ENCODE measurements around the gene B3GALT4.

Gene B3GALT4

DNA sequence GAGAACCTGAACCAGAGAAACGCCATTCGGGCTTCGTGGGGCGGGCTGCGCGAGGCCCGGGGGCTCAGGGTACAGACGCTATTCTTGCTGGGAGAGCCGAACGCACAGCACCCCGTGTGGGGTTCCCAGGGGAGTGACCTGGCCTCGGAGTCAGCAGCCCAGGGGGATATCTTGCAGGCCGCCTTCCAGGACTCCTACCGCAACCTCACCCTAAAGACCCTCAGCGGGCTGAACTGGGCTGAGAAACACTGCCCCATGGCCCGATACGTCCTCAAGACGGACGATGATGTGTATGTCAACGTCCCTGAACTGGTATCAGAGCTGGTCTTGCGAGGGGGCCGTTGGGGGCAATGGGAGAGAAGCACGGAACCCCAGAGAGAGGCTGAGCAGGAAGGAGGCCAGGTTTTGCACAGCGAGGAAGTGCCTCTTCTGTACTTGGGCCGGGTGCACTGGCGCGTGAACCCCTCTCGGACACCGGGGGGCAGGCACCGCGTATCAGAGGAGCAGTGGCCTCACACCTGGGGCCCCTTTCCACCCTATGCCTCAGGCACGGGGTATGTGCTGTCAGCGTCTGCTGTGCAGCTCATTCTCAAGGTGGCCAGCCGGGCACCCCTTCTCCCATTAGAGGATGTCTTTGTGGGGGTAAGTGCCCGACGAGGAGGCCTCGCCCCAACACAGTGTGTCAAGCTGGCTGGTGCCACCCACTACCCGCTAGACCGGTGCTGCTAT is 904 bp downstream of the B3GALT4 start:
- Histone ChIP-seq H3K56ac (ENCODE audit: low read length) (peak overlapping the region; percentile 90), H3K79me1 (ENCODE audit: low read length) (peaks cover 6% of the 10 kb centered on the region), H3K4me1 (ENCODE audit: control insufficient read depth, low read depth, low read length) (peaks cover 6% of the 10 kb centered on the region), H2BK5ac (ENCODE audit: low read length) (peak overlapping the region; percentile 17), H3K4me3 (ENCODE audit: low read length) (peak overlapping the region; percentile 42), H2BK120ac (ENCODE audit: low read depth, low read length) (no peak overlapping the region), H3K9ac (ENCODE audit: low read length) (peak overlapping the region; percentile 100), H3K23ac (ENCODE audit: low read length) (peak overlapping the region; percentile 45), H3K27me3 (ENCODE audit: insufficient read depth, low read length, poor library complexity) (no peaks in the 10 kb centered on the region), H3K18ac (ENCODE audit: low read length) (peak overlapping the region; percentile 52), H3K79me2 (ENCODE audit: control insufficient read depth, insufficient read depth, low read length) (peaks cover 25% of the 10 kb centered on the region), H2BK15ac (replicated peaks; ENCODE audit: low read depth) (no peak overlapping the region), H2AK5ac (ENCODE audit: low read length) (peak overlapping the region; percentile 51), H4K8ac (ENCODE audit: low read depth, low read length) (no peak overlapping the region), H3K36me3 (ENCODE audit: control insufficient read depth, insufficient read depth, low read length) (peaks cover 17% of the 10 kb centered on the region), H3K4me2 (ENCODE audit: low read length) (peak overlapping the region; percentile 91), H3K27ac (ENCODE audit: low read depth, low read length) (peak overlapping the region; percentile 94), H4K5ac (ENCODE audit: low read length) (no peak overlapping the region), H3K4ac (ENCODE audit: low read depth, low read length) (no peak overlapping the region)
- no CpG with 5 or more reads among the region's 39 CpGs for WGBS (ENCODE audit: extremely low coverage, insufficient coverage, low lambda C conversion rate)
- DNase-seq, result no peak

DNA sequence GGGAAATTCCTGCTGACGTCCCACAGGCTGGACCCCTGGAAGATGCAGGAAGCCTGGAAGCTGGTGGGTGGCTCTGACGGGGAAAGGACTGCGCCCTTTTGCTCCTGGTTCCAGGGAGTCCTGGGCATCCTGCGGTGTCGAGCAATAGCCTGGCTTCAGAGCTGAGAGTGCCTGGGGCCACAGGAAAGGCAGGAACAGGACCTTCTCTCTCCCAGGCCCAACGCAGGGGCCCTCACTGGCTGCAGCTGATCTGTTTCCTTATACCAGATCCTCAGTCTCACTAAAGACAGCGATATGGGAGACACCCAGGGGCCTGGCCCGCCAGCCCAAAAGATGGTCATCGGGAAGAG is 1.4 kb downstream of the B3GALT4 start:
- WGBS (ENCODE audit: extremely low coverage, insufficient coverage, low lambda C conversion rate), result no CpG with 5 or more reads among the region's 9 CpGs
- Histone ChIP-seq H4K5ac (ENCODE audit: low read length) (no peak overlapping the region), H3K9ac (ENCODE audit: low read length) (peak overlapping the region; percentile 100), H3K36me3 (ENCODE audit: control insufficient read depth, insufficient read depth, low read length) (peaks cover 15% of the 10 kb centered on the region), H3K4me1 (ENCODE audit: control insufficient read depth, low read depth, low read length) (peaks cover 6% of the 10 kb centered on the region), H3K4me2 (ENCODE audit: low read length) (no peak overlapping the region), H3K27me3 (ENCODE audit: insufficient read depth, low read length, poor library complexity) (no peaks in the 10 kb centered on the region), H3K56ac (ENCODE audit: low read length) (peak overlapping the region; percentile 90), H2BK15ac (replicated peaks; ENCODE audit: low read depth) (no peak overlapping the region), H3K79me2 (ENCODE audit: control insufficient read depth, insufficient read depth, low read length) (peaks cover 19% of the 10 kb centered on the region), H3K23ac (ENCODE audit: low read length) (no peak overlapping the region), H3K4me3 (ENCODE audit: low read length) (no peak overlapping the region), H4K8ac (ENCODE audit: low read depth, low read length) (no peak overlapping the region), H3K4ac (ENCODE audit: low read depth, low read length) (no peak overlapping the region), H2AK5ac (ENCODE audit: low read length) (no peak overlapping the region), H2BK120ac (ENCODE audit: low read depth, low read length) (no peak overlapping the region), H3K27ac (ENCODE audit: low read depth, low read length) (no peak overlapping the region), H3K79me1 (ENCODE audit: low read length) (peaks cover 6% of the 10 kb centered on the region), H3K18ac (ENCODE audit: low read length) (no peak overlapping the region), H2BK5ac (ENCODE audit: low read length) (no peak overlapping the region)
- no peak for DNase-seq

DNA sequence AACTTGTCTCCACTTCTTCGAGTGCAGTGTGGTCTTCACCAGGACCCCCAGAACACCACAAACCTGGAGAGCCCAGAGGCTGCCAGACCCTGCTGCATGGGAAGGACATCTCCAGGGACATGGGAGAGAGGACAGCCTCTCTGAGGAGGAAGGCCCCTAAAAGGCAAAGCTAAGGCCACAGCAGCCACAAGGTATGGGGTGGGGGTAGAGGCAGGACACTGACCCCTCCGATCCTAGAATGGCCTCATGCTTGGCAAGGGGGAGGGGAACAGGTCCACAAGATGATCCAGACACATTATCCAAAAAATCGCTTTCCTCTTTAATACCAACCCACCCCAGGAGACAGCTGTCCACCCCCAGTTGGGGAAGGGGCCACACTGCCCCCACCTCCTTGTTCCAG is 1.9 kb downstream of the B3GALT4 start:
- H3K18ac ChIP-seq (ENCODE audit: low read length), result no peak overlapping the region
- no CpG with 5 or more reads among the region's 3 CpGs for WGBS (ENCODE audit: extremely low coverage, insufficient coverage, low lambda C conversion rate)

GRCh38 chr6:33279257-33279695 is 2.4 kb downstream of the B3GALT4 start:
- H3K23ac ChIP-seq (ENCODE audit: low read length), result no peak overlapping the region
- no peaks in the 10 kb centered on the region for H3K27me3 ChIP-seq (ENCODE audit: insufficient read depth, low read length, poor library complexity)
- H3K4me3 ChIP-seq (ENCODE audit: low read length), result no peak overlapping the region
- H3K36me3 ChIP-seq (ENCODE audit: control insufficient read depth, insufficient read depth, low read length), result peaks cover 12% of the 10 kb centered on the region
- H3K27ac ChIP-seq (ENCODE audit: low read depth, low read length), result no peak overlapping the region
- H2BK5ac ChIP-seq (ENCODE audit: low read length), result no peak overlapping the region
- H3K56ac ChIP-seq (ENCODE audit: low read length), result no peak overlapping the region
- H3K4ac ChIP-seq (ENCODE audit: low read depth, low read length), result no peak overlapping the region
- H3K4me1 ChIP-seq (ENCODE audit: control insufficient read depth, low read depth, low read length), result peaks cover 6% of the 10 kb centered on the region
- no peak overlapping the region for H4K8ac ChIP-seq (ENCODE audit: low read depth, low read length)
- H2AK5ac ChIP-seq (ENCODE audit: low read length), result no peak overlapping the region
- peaks cover 6% of the 10 kb centered on the region for H3K79me1 ChIP-seq (ENCODE audit: low read length)
- H3K79me2 ChIP-seq (ENCODE audit: control insufficient read depth, insufficient read depth, low read length), result peaks cover 10% of the 10 kb centered on the region
- H2BK15ac ChIP-seq (replicated peaks; ENCODE audit: low read depth), result no peak overlapping the region
- H2BK120ac ChIP-seq (ENCODE audit: low read depth, low read length), result no peak overlapping the region
- no peak overlapping the region for H3K4me2 ChIP-seq (ENCODE audit: low read length)
- H3K18ac ChIP-seq (ENCODE audit: low read length), result no peak overlapping the region
- DNase-seq, result no peak
- H4K5ac ChIP-seq (ENCODE audit: low read length), result no peak overlapping the region
- no CpG with 5 or more reads among the region's 13 CpGs for WGBS (ENCODE audit: extremely low coverage, insufficient coverage, low lambda C conversion rate)
- H3K9ac ChIP-seq (ENCODE audit: low read length), result no peak overlapping the region

More for the DNA sequence above, 1.9 kb downstream of the B3GALT4 start:
- H3K79me1 ChIP-seq (ENCODE audit: low read length), result peaks cover 6% of the 10 kb centered on the region
- no peak overlapping the region for H3K4me2 ChIP-seq (ENCODE audit: low read length)
- H3K4me3 ChIP-seq (ENCODE audit: low read length), result no peak overlapping the region
- no peak overlapping the region for H2BK15ac ChIP-seq (replicated peaks; ENCODE audit: low read depth)
- H3K4me1 ChIP-seq (ENCODE audit: control insufficient read depth, low read depth, low read length), result peaks cover 6% of the 10 kb centered on the region
- no peak overlapping the region for H2AK5ac ChIP-seq (ENCODE audit: low read length)
- no peak overlapping the region for H3K4ac ChIP-seq (ENCODE audit: low read depth, low read length)
- no peaks in the 10 kb centered on the region for H3K27me3 ChIP-seq (ENCODE audit: insufficient read depth, low read length, poor library complexity)
- H3K79me2 ChIP-seq (ENCODE audit: control insufficient read depth, insufficient read depth, low read length), result peaks cover 15% of the 10 kb centered on the region
- H2BK5ac ChIP-seq (ENCODE audit: low read length), result no peak overlapping the region
- H3K36me3 ChIP-seq (ENCODE audit: control insufficient read depth, insufficient read depth, low read length), result peaks cover 14% of the 10 kb centered on the region
- H4K5ac ChIP-seq (ENCODE audit: low read length), result no peak overlapping the region
- H2BK120ac ChIP-seq (ENCODE audit: low read depth, low read length), result no peak overlapping the region
- DNase-seq, result no peak
- no peak overlapping the region for H3K23ac ChIP-seq (ENCODE audit: low read length)
- H3K56ac ChIP-seq (ENCODE audit: low read length), result no peak overlapping the region
- H3K27ac ChIP-seq (ENCODE audit: low read depth, low read length), result no peak overlapping the region
- no peak overlapping the region for H4K8ac ChIP-seq (ENCODE audit: low read depth, low read length)
- H3K9ac ChIP-seq (ENCODE audit: low read length), result no peak overlapping the region

GRCh38 chr6:33279971-33280511 is 3.1 kb downstream of the B3GALT4 start:
- no peak overlapping the region for H2AK5ac ChIP-seq (ENCODE audit: low read length)
- H2BK5ac ChIP-seq (ENCODE audit: low read length), result no peak overlapping the region
- H2BK120ac ChIP-seq (ENCODE audit: low read depth, low read length), result no peak overlapping the region
- no peaks in the 10 kb centered on the region for H3K27me3 ChIP-seq (ENCODE audit: insufficient read depth, low read length, poor library complexity)
- no peak overlapping the region for H4K5ac ChIP-seq (ENCODE audit: low read length)
- H3K4ac ChIP-seq (ENCODE audit: low read depth, low read length), result no peak overlapping the region
- no CpG with 5 or more reads among the region's 5 CpGs for WGBS (ENCODE audit: extremely low coverage, insufficient coverage, low lambda C conversion rate)
- H3K9ac ChIP-seq (ENCODE audit: low read length), result no peak overlapping the region
- no peak overlapping the region for H2BK15ac ChIP-seq (replicated peaks; ENCODE audit: low read depth)
- H4K8ac ChIP-seq (ENCODE audit: low read depth, low read length), result no peak overlapping the region
- peaks cover 3% of the 10 kb centered on the region for H3K4me1 ChIP-seq (ENCODE audit: control insufficient read depth, low read depth, low read length)
- H3K4me3 ChIP-seq (ENCODE audit: low read length), result no peak overlapping the region
- H3K79me1 ChIP-seq (ENCODE audit: low read length), result peaks cover 1% of the 10 kb centered on the region
- H3K79me2 ChIP-seq (ENCODE audit: control insufficient read depth, insufficient read depth, low read length), result peaks cover 3% of the 10 kb centered on the region
- no peak overlapping the region for H3K23ac ChIP-seq (ENCODE audit: low read length)
- no peak overlapping the region for H3K4me2 ChIP-seq (ENCODE audit: low read length)
- DNase-seq, result peak; percentile 98
- no peak overlapping the region for H3K27ac ChIP-seq (ENCODE audit: low read depth, low read length)
- H3K56ac ChIP-seq (ENCODE audit: low read length), result no peak overlapping the region
- no peak overlapping the region for H3K18ac ChIP-seq (ENCODE audit: low read length)
- peaks cover 10% of the 10 kb centered on the region for H3K36me3 ChIP-seq (ENCODE audit: control insufficient read depth, insufficient read depth, low read length)

Data from mesendoderm (in vitro differentiated cells).